ENCODE data around the gene CEP112. TPM values are rescaled to one million over a fixed set of nuclear protein-coding genes. Genes with fewer than 3 reads are reported as not detected.

Gene CEP112
- total RNA-seq, 4 donors from 2014 or later, result 18.9 to 51.8 (median 29.6) TPM

GRCh38 chr17:66184392-66184791 lies 7.5 kb downstream of the CEP112 start:
- TF ChIP-seq, protein P1, sequence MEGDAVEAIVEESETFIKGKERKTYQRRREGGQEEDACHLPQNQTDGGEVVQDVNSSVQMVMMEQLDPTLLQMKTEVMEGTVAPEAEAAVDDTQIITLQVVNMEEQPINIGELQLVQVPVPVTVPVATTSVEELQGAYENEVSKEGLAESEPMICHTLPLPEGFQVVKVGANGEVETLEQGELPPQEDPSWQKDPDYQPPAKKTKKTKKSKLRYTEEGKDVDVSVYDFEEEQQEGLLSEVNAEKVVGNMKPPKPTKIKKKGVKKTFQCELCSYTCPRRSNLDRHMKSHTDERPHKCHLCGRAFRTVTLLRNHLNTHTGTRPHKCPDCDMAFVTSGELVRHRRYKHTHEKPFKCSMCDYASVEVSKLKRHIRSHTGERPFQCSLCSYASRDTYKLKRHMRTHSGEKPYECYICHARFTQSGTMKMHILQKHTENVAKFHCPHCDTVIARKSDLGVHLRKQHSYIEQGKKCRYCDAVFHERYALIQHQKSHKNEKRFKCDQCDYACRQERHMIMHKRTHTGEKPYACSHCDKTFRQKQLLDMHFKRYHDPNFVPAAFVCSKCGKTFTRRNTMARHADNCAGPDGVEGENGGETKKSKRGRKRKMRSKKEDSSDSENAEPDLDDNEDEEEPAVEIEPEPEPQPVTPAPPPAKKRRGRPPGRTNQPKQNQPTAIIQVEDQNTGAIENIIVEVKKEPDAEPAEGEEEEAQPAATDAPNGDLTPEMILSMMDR (IDR thresholded peaks at IDR 0.05; ENCODE audit: low read depth), result no peak

- TF ChIP-seq, protein P1 (IDR thresholded peaks at IDR 0.05; ENCODE audit: low read depth), result no peak
These were observed 8.4 kb downstream of the CEP112 start for GRCh38 chr17:66183529-66183928.

- TF ChIP-seq, protein P1 (IDR thresholded peaks at IDR 0.05; ENCODE audit: low read depth), result no peak
These were observed 13.3 kb downstream of the CEP112 start for GRCh38 chr17:66178642-66179041.

DNA sequence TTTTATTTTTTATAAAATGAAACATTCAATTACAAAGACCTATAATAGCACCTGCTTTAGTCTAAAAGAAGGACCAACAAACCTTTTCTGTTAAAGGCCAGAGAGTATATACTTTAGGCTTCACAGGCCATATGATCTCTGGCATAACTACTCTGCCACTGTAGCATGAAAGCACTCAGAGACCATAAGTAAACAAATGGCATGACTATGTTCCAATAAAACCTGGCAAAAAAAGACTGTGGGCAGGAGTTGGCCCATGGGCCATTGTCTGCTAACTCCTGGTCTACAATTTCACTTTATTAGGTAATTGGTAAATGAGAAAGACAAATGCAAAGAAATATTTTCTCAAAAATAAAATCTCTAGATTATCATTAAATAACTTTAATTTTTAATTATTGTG lies 14.9 kb downstream of the CEP112 start:
- TF ChIP-seq, protein P1 (IDR thresholded peaks at IDR 0.05; ENCODE audit: low read depth), result no peak

DNA sequence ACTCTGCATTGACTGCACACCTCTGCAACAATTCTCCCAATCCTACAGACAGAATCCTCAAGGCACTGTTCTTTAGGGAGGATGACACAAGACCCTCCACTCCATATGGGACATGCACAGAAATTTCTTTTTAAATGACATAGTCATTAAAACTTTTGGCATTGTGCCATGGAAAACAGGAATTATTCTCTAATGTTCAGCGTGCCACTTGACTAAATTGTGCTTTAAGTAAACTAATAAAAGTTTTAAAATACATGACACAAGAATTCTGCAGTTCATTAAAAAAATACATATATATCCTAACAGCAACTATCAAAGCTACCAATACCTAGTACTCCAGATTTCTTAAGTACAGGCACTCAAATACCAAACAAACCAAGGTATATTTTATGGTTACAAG lies 16.0 kb downstream of the CEP112 start:
- TF ChIP-seq, protein P1 (IDR thresholded peaks at IDR 0.05; ENCODE audit: low read depth), result no peak

DNA sequence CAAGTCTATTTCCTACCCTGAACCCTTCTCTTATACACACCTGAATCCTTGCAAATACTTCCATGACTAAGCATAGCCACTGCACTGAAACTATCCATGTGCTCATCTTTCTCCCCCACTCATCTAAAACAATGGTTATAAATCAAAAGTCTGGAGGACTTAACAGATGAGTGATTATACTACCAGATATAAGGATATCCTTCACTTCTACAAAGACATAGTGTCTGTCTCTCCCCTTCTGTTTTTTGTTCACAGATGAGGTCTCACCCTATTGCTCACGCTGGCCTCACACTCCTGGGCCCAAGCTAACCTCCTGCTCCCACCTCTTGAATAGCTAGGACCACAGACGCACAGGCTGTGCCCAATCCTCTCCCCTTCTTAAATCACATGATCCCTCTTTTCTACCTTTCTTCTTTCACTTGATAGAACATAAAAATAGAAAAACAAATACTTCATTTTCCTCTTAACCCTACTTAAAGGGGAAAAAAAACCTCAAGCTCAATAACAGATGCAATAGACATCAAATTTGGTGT lies 19.2 kb downstream of the CEP112 start:
- TF ChIP-seq, protein P1 (IDR thresholded peaks at IDR 0.05; ENCODE audit: low read depth), result no peak

DNA sequence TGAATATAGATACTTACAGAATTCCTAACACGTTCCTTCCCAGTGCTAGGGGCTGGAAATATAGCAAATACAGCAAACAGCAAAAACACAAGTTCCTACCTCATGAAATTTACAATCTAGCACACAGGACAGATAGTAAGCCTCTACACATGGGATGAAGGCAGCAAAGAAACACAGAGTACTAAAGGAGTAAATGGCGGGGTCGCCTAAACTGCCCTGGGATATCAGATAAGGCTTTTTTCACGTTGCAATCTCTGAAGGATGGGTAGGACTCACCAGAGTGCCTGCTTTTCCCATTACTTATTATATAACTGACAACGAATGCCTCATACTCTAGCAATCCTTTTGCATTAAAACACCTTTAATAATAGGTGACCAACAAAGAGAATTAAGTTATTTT lies 19.8 kb downstream of the CEP112 start:
- TF ChIP-seq, protein P1 (IDR thresholded peaks at IDR 0.05; ENCODE audit: low read depth), result no peak
